ENCODE results near the gene LSM6. TPM values are rescaled to one million over a fixed set of nuclear protein-coding genes. Genes with fewer than 3 reads are reported as not detected.

Gene LSM6
- total RNA-seq, 2 donors from 2014 or later = 10.4 to 34.3 TPM

- Histone ChIP-seq H3K27ac (no peak overlapping the region), H3K27me3 (no peaks in the 10 kb centered on the region), H3K4me1 (peaks cover 5% of the 10 kb centered on the region), H3K9me3 (no peaks in the 10 kb centered on the region), H3K4me3 (no peak overlapping the region), H3K36me3 (replicated peaks in 1 of 2; ENCODE audit: insufficient read depth in 1 of 2, low read depth in 2 of 2) (peaks cover 0 to 4% of the 10 kb centered on the region in 2 donors)
- no peak for DNase-seq
- intact Hi-C loops (cut with DNase I) = no loop called here
- TF ChIP-seq POLR2A (IDR thresholded peaks at IDR 0.05) (no peak), CTCF (IDR thresholded peaks at IDR 0.05) (no peak)
- ATAC-seq = no peak
Measured at GRCh38 chr4:146194212-146194611, 18.7 kb downstream of the LSM6 start.

- intact Hi-C loops (cut with DNase I) = no loop called here
- no peak overlapping the region for H3K4me3 ChIP-seq
- H3K4me1 ChIP-seq = no peaks in the 10 kb centered on the region
- TF ChIP-seq POLR2A (IDR thresholded peaks at IDR 0.05) (no peak), CTCF (IDR thresholded peaks at IDR 0.05) (no peak)
- H3K36me3 ChIP-seq (replicated peaks in 1 of 2; ENCODE audit: insufficient read depth in 1 of 2, low read depth in 2 of 2) = no peaks in the 10 kb centered on the region
- H3K27me3 ChIP-seq = no peaks in the 10 kb centered on the region
- H3K27ac ChIP-seq = no peak overlapping the region
- no peaks in the 10 kb centered on the region for H3K9me3 ChIP-seq
- 62 to 74% methylated on average over 2 of the region's 2 CpGs for WGBS, 2 donors
- no peak for DNase-seq
- no peak for ATAC-seq
Measured at GRCh38 chr4:146202665-146203064, 27.1 kb downstream of the LSM6 start.

GRCh38 chr4:146207410-146207809 is 31.9 kb downstream of the LSM6 start:
- Histone ChIP-seq H3K27ac (no peak overlapping the region), H3K27me3 (no peaks in the 10 kb centered on the region), H3K4me1 (no peaks in the 10 kb centered on the region), H3K36me3 (replicated peaks in 1 of 2; ENCODE audit: insufficient read depth in 1 of 2, low read depth in 2 of 2) (no peaks in the 10 kb centered on the region), H3K4me3 (no peak overlapping the region), H3K9me3 (no peaks in the 10 kb centered on the region)
- intact Hi-C loops (cut with DNase I) = no loop called here
- 66 to 71% methylated on average over 5 of the region's 5 CpGs for WGBS, 2 donors
- DNase-seq = no peak
- no peak for ATAC-seq
- TF ChIP-seq CTCF (IDR thresholded peaks at IDR 0.05) (no peak), POLR2A (IDR thresholded peaks at IDR 0.05) (no peak)

- intact Hi-C loops (cut with DNase I) = no loop called here
- Histone ChIP-seq H3K4me1 (no peaks in the 10 kb centered on the region), H3K9me3 (no peaks in the 10 kb centered on the region), H3K36me3 (replicated peaks in 1 of 2; ENCODE audit: insufficient read depth in 1 of 2, low read depth in 2 of 2) (no peaks in the 10 kb centered on the region), H3K27me3 (no peaks in the 10 kb centered on the region), H3K27ac (no peak overlapping the region), H3K4me3 (no peak overlapping the region)
- ATAC-seq (no peak), DNase-seq (no peak)
- WGBS, 2 donors = 52 to 60% methylated on average over 2 of the region's 2 CpGs
- TF ChIP-seq POLR2A (IDR thresholded peaks at IDR 0.05) (no peak), CTCF (IDR thresholded peaks at IDR 0.05) (no peak)
Measured at GRCh38 chr4:146210890-146211289, 35.4 kb downstream of the LSM6 start.

GRCh38 chr4:146211440-146211839 is 35.9 kb downstream of the LSM6 start:
- DNase-seq (no peak), ATAC-seq (no peak)
- intact Hi-C loops (cut with DNase I) = no loop called here
- Histone ChIP-seq H3K36me3 (replicated peaks in 1 of 2; ENCODE audit: insufficient read depth in 1 of 2, low read depth in 2 of 2) (no peaks in the 10 kb centered on the region), H3K27ac (no peak overlapping the region), H3K4me3 (no peak overlapping the region), H3K4me1 (no peaks in the 10 kb centered on the region), H3K27me3 (no peaks in the 10 kb centered on the region), H3K9me3 (no peaks in the 10 kb centered on the region)
- WGBS, 2 donors = 69 to 74% methylated on average over 7 of the region's 7 CpGs
- TF ChIP-seq POLR2A (IDR thresholded peaks at IDR 0.05) (no peak), CTCF (IDR thresholded peaks at IDR 0.05) (no peak)
